Bronchus fibroblast of lung (primary cell): ENCODE data around the gene IZUMO1R. TPM values are rescaled to one million over a fixed set of nuclear protein-coding genes. Genes with fewer than 3 reads are reported as not detected.

Source experiments
- total RNA-seq: library from RNA; depleted of rRNA; stranded (reverse); fragments of >200 nt; gene quantifications from 2 replicates; pipeline ENCODE4 v1.2.3, GENCODE V29; 2015

IZUMO1R gene
- not detected in 2 replicates for total RNA-seq

GRCh38 chr11:94303966-94304958 lies at the start of gene IZUMO1R:
TSS of gene IZUMO1R (plus strand) at chr11:94304580. CDS start at chr11:94305637, 1,057 bp downstream.

Other genes starting within 250 kb of the IZUMO1R start
- gene PANX1, start 175.7 kb upstream of the IZUMO1R start, total RNA-seq, result 30.9 and 31.1 TPM in 2 replicates
- gene GPR83, start 96.8 kb downstream of the IZUMO1R start, total RNA-seq, result under 0.01 TPM in 1 of 2 replicates, not detected in the other
- gene MRE11, start 189.3 kb downstream of the IZUMO1R start, total RNA-seq, result 10.4 and 11.1 TPM in 2 replicates
- gene ANKRD49, start 189.4 kb downstream of the IZUMO1R start, total RNA-seq, result 5.2 and 5.4 TPM in 2 replicates
- not detected in 2 replicates for gene C11orf97, start 207.9 kb downstream of the IZUMO1R start, total RNA-seq
- gene FUT4, start 239.3 kb downstream of the IZUMO1R start, total RNA-seq, result 2.7 and 3.5 TPM in 2 replicates